ENCODE data around the gene XYLT1. TPM values are rescaled to one million over a fixed set of nuclear protein-coding genes. Genes with fewer than 3 reads are reported as not detected.

The XYLT1 gene
- total RNA-seq, 1 experiment from 2014 or later: 25.0 TPM

DNA sequence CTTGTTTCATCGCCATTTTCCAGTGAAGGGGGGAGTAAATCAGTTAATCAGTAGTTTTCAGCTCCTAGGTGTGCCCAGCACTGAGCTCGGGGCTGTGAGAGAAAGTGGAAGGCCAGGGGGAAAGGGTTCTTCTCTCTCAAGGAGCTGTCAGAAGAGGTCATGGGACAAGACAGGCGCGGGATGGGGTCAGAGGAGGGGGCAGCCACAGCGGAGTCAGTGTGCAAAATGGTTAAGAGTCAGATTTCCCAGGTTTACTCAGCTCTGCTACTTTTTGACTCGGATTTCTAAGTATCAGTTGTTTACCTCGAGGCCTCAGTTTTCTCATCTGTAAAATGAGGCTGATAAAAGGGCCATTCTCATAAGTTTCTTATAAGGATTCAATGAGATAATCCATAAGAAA, 4.3 kb upstream of the XYLT1 start:
- ATAC-seq (no peak), DNase-seq (ENCODE audit: low spot score) (no peak)
- CTCF ChIA-PET: interaction anchor here (0.7 to 1.7 kb wide), 2 partner anchors 104 to 362 kb away, joined by 3 to 5 read pairs; no protein-coding TSS in a partner anchor
- Mint-ChIP-seq H3K9me3 (peaks cover 4% of the 10 kb centered on the region), H3K27ac (no peak overlapping the region), H3K4me3 (no peak overlapping the region), H3K4me1 (peaks cover 23% of the 10 kb centered on the region), H3K27me3 (ENCODE audit: low read depth) (peaks cover 2% of the 10 kb centered on the region; the same call in 1 of the 2 replicates), H3K36me3 (no peaks in the 10 kb centered on the region)
- POLR2A ChIA-PET: no interaction called here
- no peak for TF ChIP-seq NFYB (CRISPR knock-in tag; conservative IDR thresholded peaks at IDR 0.05; ENCODE audit: low read depth)
- no peak for TF ChIP-seq CREB1 (CRISPR knock-in tag; IDR thresholded peaks at IDR 0.05)
- no peak for TF ChIP-seq CTCF (IDR thresholded peaks at IDR 0.05)
- TF ChIP-seq NFATC4 (CRISPR knock-in tag; IDR thresholded peaks at IDR 0.05): no peak
- no peak for TF ChIP-seq NR3C1 (CRISPR knock-in tag; conservative IDR thresholded peaks at IDR 0.05; ENCODE audit: low read depth)
- TF ChIP-seq ZBTB21 (CRISPR knock-in tag; IDR thresholded peaks at IDR 0.05; ENCODE audit: borderline replicate concordance): no peak
- TF ChIP-seq, protein P1, sequence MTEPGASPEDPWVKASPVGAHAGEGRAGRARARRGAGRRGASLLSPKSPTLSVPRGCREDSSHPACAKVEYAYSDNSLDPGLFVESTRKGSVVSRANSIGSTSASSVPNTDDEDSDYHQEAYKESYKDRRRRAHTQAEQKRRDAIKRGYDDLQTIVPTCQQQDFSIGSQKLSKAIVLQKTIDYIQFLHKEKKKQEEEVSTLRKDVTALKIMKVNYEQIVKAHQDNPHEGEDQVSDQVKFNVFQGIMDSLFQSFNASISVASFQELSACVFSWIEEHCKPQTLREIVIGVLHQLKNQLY (CRISPR knock-in tag; IDR thresholded peaks at IDR 0.05): no peak

DNA sequence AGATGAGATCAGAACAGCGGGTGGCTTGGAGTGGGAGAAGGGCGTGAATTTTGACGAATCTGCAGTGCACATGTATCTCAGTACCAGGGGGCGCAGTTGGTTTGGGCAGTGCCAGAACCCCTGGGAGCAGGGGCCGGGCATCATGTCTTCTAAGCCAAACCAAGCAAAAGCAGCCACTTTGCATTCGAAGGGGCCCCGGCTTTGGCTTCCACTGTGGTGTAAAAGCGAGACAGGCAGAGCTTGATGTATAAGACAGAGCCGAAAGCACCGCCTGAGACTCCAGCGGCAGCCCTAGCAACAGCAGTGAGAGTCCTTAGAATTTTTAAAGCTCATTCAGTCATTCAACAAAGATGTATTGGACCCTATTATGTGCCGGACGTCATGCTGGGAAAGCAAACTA, 3.8 kb upstream of the XYLT1 start:
- ChIA-PET CTCF (interaction anchor here (0.7 to 1.7 kb wide), 2 partner anchors 105 to 362 kb away, joined by 3 to 5 read pairs; no protein-coding TSS in a partner anchor), POLR2A (no interaction called here)
- DNase-seq (ENCODE audit: low spot score): no peak
- Mint-ChIP-seq H3K4me3 (no peak overlapping the region), H3K36me3 (no peaks in the 10 kb centered on the region), H3K4me1 (peaks cover 26% of the 10 kb centered on the region), H3K27me3 (ENCODE audit: low read depth) (peaks cover 6% of the 10 kb centered on the region), H3K27ac (no peak overlapping the region), H3K9me3 (no peaks in the 10 kb centered on the region)
- TF ChIP-seq ELF4 (CRISPR knock-in tag; IDR thresholded peaks at IDR 0.05; ENCODE audit: low read depth): no peak
- ATAC-seq: no peak

GRCh38 chr16:17474037-17474436, 3.3 kb upstream of the XYLT1 start:
- ATAC-seq (no peak), DNase-seq (ENCODE audit: low spot score) (no peak)
- ChIA-PET CTCF (interaction anchor here (1.7 kb wide), 1 partner anchor 105 kb away, joined by 5 read pairs; no protein-coding TSS in a partner anchor), POLR2A (no interaction called here)
- Mint-ChIP-seq H3K36me3 (no peaks in the 10 kb centered on the region), H3K9me3 (no peaks in the 10 kb centered on the region), H3K27ac (no peak overlapping the region), H3K4me1 (peaks cover 31% of the 10 kb centered on the region), H3K4me3 (no peak overlapping the region), H3K27me3 (ENCODE audit: low read depth) (peaks cover 11% of the 10 kb centered on the region)
- TF ChIP-seq NR1H2 (CRISPR knock-in tag; IDR thresholded peaks at IDR 0.05) (no peak), IRF1 (CRISPR knock-in tag; IDR thresholded peaks at IDR 0.05) (no peak), ZNF425 (CRISPR knock-in tag; conservative IDR thresholded peaks at IDR 0.05) (no peak), HMGA2 (CRISPR knock-in tag; IDR thresholded peaks at IDR 0.05) (no peak), NFYB (CRISPR knock-in tag; conservative IDR thresholded peaks at IDR 0.05; ENCODE audit: low read depth) (no peak), ESRRA (CRISPR knock-in tag; IDR thresholded peaks at IDR 0.05; ENCODE audit: borderline replicate concordance) (no peak)
- TF ChIP-seq, protein P2, sequence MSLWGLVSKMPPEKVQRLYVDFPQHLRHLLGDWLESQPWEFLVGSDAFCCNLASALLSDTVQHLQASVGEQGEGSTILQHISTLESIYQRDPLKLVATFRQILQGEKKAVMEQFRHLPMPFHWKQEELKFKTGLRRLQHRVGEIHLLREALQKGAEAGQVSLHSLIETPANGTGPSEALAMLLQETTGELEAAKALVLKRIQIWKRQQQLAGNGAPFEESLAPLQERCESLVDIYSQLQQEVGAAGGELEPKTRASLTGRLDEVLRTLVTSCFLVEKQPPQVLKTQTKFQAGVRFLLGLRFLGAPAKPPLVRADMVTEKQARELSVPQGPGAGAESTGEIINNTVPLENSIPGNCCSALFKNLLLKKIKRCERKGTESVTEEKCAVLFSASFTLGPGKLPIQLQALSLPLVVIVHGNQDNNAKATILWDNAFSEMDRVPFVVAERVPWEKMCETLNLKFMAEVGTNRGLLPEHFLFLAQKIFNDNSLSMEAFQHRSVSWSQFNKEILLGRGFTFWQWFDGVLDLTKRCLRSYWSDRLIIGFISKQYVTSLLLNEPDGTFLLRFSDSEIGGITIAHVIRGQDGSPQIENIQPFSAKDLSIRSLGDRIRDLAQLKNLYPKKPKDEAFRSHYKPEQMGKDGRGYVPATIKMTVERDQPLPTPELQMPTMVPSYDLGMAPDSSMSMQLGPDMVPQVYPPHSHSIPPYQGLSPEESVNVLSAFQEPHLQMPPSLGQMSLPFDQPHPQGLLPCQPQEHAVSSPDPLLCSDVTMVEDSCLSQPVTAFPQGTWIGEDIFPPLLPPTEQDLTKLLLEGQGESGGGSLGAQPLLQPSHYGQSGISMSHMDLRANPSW (CRISPR knock-in tag; conservative IDR thresholded peaks at IDR 0.05; ENCODE audit: low read depth): no peak
- TF ChIP-seq, protein P3, sequence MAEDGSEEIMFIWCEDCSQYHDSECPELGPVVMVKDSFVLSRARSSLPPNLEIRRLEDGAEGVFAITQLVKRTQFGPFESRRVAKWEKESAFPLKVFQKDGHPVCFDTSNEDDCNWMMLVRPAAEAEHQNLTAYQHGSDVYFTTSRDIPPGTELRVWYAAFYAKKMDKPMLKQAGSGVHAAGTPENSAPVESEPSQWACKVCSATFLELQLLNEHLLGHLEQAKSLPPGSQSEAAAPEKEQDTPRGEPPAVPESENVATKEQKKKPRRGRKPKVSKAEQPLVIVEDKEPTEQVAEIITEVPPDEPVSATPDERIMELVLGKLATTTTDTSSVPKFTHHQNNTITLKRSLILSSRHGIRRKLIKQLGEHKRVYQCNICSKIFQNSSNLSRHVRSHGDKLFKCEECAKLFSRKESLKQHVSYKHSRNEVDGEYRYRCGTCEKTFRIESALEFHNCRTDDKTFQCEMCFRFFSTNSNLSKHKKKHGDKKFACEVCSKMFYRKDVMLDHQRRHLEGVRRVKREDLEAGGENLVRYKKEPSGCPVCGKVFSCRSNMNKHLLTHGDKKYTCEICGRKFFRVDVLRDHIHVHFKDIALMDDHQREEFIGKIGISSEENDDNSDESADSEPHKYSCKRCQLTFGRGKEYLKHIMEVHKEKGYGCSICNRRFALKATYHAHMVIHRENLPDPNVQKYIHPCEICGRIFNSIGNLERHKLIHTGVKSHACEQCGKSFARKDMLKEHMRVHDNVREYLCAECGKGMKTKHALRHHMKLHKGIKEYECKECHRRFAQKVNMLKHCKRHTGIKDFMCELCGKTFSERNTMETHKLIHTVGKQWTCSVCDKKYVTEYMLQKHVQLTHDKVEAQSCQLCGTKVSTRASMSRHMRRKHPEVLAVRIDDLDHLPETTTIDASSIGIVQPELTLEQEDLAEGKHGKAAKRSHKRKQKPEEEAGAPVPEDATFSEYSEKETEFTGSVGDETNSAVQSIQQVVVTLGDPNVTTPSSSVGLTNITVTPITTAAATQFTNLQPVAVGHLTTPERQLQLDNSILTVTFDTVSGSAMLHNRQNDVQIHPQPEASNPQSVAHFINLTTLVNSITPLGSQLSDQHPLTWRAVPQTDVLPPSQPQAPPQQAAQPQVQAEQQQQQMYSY (CRISPR knock-in tag; IDR thresholded peaks at IDR 0.05): no peak
